Measurements from ENCODE around the gene MAN2B2. TPM values are rescaled to one million over a fixed set of nuclear protein-coding genes. Genes with fewer than 3 reads are reported as not detected.

The MAN2B2 gene
- polyA plus RNA-seq, 1 experiment, result 22.8 TPM

- CTCF ChIA-PET, result interaction anchor here (0.6 kb wide), 1 partner anchor 255 kb away, joined by 4 read pairs; no protein-coding TSS in a partner anchor
- DNase-seq (ENCODE audit: low read depth, low spot score), result no peak
- no peak overlapping the region for H3K27ac ChIP-seq (ENCODE audit: low read depth, low read length)
- H3K27me3 ChIP-seq (ENCODE audit: control insufficient read depth, insufficient read depth, low read length), result peaks cover 74% of the 10 kb centered on the region
- H3K9me3 ChIP-seq (ENCODE audit: control insufficient read depth, insufficient read depth, low read length), result peaks cover 12% of the 10 kb centered on the region
- POLR2A ChIA-PET, result no interaction called here
- TF ChIP-seq CTCF (IDR thresholded peaks at IDR 0.05; ENCODE audit: low read depth, low read length), result no peak
- H3K4me3 ChIP-seq (ENCODE audit: low read depth, low read length), result no peak overlapping the region
These were observed 13.8 kb upstream of the MAN2B2 start for GRCh38 chr4:6561173-6561516.

- ChIA-PET CTCF (interaction anchor here (0.9 kb wide), 1 partner anchor 16 kb away, joined by 4 read pairs; no protein-coding TSS in a partner anchor), POLR2A (interaction anchor here (1.1 kb wide), 1 partner anchor 13 kb away, joined by 3 read pairs; the partner anchor contains the start of gene MAN2B2)
- no peak overlapping the region for H3K27ac ChIP-seq (ENCODE audit: low read depth, low read length)
- no peak for DNase-seq (ENCODE audit: low read depth, low spot score)
- H3K4me3 ChIP-seq (ENCODE audit: low read depth, low read length), result no peak overlapping the region
- H3K9me3 ChIP-seq (ENCODE audit: control insufficient read depth, insufficient read depth, low read length), result peaks cover 12% of the 10 kb centered on the region
- no peak for TF ChIP-seq CTCF (IDR thresholded peaks at IDR 0.05; ENCODE audit: low read depth, low read length)
- peaks cover 74% of the 10 kb centered on the region for H3K27me3 ChIP-seq (ENCODE audit: control insufficient read depth, insufficient read depth, low read length)
These were observed 13.2 kb upstream of the MAN2B2 start for GRCh38 chr4:6561706-6562371.

- TF ChIP-seq CTCF (IDR thresholded peaks at IDR 0.05; ENCODE audit: low read depth, low read length), result no peak
- H3K27ac ChIP-seq (ENCODE audit: low read depth, low read length), result no peak overlapping the region
- peak overlapping the region; percentile 7; the same call in 1 of the 2 replicates for H3K4me3 ChIP-seq (ENCODE audit: low read depth, low read length)
- H3K27me3 ChIP-seq (ENCODE audit: control insufficient read depth, insufficient read depth, low read length), result peaks cover 65% of the 10 kb centered on the region
- CTCF ChIA-PET, result no interaction called here
- DNase-seq (ENCODE audit: low read depth, low spot score), result no peak
- H3K9me3 ChIP-seq (ENCODE audit: control insufficient read depth, insufficient read depth, low read length), result peaks cover 25% of the 10 kb centered on the region
- POLR2A ChIA-PET, result interaction anchor here (1.1 kb wide), 1 partner anchor 12 kb away, joined by 3 read pairs; the partner anchor contains the start of gene MAN2B2
These were observed 11.8 kb upstream of the MAN2B2 start for GRCh38 chr4:6562931-6563901.

GRCh38 chr4:6563935-6564645 lies 10.9 kb upstream of the MAN2B2 start:
- Histone ChIP-seq H3K4me3 (ENCODE audit: low read depth, low read length) (peak overlapping the region; percentile 13; the same call in 1 of the 2 replicates), H3K27me3 (ENCODE audit: control insufficient read depth, insufficient read depth, low read length) (peaks cover 57% of the 10 kb centered on the region), H3K9me3 (ENCODE audit: control insufficient read depth, insufficient read depth, low read length) (peaks cover 34% of the 10 kb centered on the region), H3K27ac (ENCODE audit: low read depth, low read length) (no peak overlapping the region)
- ChIA-PET POLR2A (no interaction called here), CTCF (no interaction called here)
- no peak for TF ChIP-seq CTCF (IDR thresholded peaks at IDR 0.05; ENCODE audit: low read depth, low read length)
- no peak for DNase-seq (ENCODE audit: low read depth, low spot score)
